HTERT RPE-1 (cell line): Measurements from ENCODE around the gene LSP1.
"Not testable (repeated sequence)": the region's sequence is repeated elsewhere in the genome, so short reads cannot be mapped to it uniquely, and the experiment has no call there.

Experiments
- in situ Hi-C: fragments of 300-500 bp; cut with MboI; formaldehyde crosslinking; loops from 4 replicates; pipeline ENCODE4 v1.14.3; 2020; ENCODE audit warnings: low sequenced_read_pairs

The LSP1 gene

DNA sequence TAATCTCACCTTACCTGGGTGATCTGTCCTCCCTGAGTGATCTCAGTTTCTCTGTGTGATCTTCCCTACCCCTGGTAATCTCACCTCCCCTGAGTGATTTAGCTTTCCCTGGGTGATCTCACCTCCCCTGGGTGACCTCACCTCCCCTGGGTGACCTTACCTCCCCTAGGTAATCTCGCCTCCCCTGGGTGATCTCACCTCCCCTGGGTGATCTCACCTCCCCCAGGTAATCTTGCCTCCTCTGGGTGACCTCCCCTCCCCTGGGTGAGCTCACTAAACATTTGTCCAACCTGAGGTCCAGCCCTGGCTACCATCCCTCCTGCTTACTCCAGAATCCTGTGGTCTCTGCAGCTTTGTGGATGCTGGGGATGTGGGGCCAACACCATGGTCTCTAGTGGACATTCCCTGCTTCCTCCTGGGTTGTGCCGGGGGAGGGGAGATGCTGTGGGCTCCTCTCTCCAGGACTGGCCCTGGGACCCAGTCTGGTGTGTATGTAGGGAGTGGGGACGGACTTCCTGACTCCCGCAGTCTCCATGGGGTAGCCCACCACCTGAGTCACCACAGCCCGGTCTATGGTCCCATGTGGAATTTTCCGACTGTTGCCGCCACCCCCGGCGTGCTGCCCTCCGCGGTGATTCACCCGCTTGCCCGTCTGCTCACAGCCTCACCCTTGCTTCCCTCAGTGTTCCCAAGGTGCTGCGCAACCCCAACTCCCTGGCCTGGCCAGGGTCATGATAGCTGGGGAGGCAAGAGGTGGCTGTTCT, 9.9 kb downstream of the LSP1 start:
- in situ Hi-C loops = no loop called here

DNA sequence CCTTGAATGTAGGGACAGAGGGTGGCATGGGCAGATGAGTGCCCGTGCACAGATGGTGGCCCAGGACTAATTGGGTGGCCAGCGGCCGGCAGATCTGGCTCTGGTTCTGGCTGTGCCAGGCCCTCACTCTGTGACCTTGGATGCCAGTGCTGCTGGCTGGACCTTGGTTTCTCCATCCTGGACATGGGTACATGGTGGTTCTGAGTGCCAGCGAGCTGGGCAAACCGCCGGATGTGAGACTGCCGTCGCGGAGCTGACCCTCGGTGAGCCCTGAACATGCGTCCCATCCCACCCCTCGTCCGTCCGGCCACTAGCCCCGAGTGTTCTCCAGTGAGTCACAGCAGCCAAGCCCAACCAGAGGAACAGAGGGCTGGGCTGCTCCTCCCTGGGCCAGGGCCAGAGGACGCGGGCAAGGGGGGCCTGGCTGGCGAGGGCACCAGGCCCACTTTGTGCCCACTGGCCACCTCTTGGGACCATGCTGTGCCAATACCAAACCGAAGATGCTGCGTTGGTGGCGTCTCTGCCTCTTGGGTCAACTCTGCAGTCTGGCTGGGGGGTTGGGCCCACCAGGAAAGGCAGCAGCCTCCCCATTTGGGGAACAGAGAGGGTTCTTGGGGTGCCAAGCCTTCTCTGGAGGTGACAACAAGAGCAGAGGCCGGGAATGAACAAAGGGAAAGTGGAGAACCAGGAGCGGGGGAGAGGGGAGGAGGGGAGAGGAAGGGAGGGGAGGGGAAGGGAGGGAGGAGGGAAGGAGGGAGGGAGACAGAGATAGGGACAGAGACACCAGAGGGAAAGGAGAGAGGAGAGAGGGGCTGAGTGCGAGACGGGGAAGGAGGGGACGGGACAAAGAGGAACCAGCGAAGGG, 10.7 kb downstream of the LSP1 start:
- in situ Hi-C loops = no loop called here

DNA sequence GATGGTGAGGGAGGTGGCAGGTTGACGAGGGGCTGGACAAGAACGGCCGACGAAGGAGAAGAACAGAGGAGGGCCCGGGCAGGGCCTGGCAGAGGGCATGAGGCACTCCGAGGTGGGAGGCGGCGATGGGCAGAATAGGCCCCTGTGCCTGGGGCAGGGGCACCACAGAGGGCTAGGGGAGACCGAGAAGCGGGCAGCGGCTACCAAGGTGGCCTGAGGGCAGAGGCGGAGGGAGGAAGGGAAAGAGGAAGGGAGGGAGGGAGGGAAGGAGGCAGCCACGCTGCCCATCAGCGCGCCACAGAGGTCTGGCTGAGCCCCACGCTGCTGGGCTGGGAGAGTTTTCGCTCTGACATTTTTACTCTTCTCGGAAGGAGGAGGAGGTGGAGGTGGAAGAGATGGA, 11.3 kb downstream of the LSP1 start:
- in situ Hi-C loops = no loop called here

DNA sequence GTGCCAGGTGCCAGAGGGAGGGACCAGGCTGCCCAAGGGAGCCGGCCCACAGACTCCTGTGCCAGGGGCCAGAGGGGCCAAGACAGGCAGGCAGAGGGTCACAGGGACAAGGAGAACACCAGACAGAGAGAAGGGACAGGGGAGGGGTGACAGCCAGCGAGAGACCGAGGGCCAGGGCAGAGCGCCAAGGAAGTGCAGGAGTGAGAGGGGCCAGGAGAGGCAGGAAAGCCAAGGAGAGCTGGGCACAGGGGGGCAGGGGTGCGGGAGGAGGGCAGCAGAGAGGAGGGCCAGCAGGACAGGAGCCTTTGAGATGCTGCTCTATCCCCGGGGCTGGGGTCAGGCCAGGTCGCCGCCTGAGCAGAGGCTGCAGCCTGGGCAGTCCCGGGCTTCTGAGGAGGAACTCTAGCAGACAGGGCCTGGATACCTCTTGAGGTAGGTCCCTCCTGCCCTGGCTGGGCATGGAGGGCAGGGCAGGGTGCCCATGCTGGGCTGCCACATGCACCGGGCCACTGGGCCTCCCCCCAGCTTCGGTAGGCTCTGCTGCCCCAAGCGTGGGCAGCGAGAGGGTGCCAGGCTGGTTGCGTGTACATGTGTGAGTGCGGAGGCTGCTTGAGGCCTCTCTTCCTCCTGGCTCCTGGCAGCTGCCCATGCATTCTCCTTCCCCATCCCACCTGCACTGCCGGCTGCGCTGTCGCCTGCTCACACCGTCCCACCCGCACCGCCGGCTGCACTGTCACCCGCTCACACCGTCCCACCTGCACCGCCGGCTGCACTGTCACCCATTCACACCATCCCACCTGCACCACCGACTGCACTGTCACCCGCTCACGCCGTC, 12.2 kb downstream of the LSP1 start:
- in situ Hi-C loops = no loop called here

DNA sequence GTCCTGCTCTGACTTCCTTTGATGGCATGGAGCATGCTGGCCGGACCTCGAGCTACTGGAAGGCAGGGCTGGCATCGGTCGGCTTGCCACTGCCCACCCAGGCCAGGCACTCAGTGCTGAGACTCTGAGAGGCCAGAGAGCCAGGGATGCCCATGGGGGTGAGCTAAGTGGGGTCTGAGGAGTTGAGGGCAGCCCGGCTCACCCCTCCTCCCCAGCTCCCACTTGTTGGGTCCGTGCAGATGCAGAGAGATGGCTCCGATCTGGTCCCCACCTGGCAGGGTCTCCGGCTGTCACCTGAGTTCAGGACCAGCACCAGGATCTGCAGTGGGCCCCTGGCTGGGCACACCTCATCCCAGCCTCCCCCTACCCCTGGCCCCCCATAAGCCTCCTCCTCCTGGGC, 13.3 kb downstream of the LSP1 start:
- in situ Hi-C loops = no loop called here

DNA sequence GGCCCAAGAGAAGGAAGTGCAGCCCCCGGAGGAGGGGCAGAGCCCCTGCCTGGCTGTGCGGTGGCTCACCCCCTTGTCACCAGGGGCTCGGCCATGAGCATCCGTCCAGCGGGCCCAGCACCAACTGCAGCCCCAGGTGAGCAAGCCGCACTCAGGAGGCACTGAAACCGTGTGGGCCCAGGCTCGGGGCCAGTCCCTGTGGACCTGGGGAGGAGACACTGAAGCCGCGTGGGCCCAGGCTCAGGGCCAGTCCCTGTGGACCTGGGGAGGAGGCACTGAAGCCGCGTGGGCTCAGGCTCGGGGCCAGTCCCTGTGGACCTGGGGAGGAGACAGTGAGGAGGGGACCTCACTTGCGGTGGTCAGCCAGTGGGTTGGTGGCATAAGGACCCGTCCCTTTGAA, 13.9 kb downstream of the LSP1 start:
- in situ Hi-C loops = no loop called here

DNA sequence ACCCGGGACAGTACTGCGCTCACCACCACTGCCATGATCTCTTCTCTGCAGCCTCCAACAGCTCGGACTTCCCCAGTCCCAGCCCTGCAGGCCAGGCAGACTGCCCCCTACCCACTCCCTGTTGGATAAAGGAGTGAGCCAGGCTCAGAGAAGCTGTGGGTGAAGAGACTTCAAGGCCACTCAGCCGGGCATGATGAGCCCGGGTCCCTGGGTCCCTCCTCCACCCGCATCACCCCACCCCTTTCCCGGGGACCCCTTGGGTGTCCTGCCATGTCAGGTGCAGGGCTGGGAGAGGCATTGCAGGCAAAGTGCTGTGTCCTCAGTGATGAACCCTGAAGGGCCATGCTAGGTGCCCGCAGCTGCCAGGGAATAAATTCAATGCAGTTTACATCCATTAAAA, 14.5 kb downstream of the LSP1 start:
- in situ Hi-C loops = no loop called here

DNA sequence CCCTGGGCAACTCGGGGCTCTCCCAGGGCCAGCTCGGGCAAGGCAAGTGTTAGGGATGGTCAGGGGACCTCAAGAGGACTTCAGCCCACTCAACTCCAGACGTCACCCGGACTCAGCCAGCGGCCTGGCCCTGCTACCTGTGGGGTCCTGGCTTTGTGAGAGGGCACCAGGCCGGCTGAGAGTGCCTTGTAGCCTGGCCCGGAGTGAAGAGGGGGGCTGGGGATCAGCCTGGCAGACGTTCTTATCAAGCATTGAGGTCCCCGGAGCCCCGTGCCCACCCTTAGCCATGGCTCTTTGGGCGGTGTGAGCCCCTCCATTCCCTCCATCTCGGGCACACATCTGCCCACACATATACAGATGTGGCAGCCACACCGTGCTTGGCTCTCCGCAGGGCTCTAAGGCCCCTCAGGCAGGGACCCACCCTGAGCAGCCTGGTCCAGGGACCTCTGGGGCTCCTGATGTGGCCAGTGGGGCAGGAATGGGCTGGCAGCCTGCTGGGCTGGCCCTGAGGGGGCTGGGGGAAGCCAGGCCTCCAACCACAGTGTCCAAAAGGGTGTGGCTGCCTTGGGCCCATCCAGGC, 15.3 kb downstream of the LSP1 start:
- in situ Hi-C loops = no loop called here

DNA sequence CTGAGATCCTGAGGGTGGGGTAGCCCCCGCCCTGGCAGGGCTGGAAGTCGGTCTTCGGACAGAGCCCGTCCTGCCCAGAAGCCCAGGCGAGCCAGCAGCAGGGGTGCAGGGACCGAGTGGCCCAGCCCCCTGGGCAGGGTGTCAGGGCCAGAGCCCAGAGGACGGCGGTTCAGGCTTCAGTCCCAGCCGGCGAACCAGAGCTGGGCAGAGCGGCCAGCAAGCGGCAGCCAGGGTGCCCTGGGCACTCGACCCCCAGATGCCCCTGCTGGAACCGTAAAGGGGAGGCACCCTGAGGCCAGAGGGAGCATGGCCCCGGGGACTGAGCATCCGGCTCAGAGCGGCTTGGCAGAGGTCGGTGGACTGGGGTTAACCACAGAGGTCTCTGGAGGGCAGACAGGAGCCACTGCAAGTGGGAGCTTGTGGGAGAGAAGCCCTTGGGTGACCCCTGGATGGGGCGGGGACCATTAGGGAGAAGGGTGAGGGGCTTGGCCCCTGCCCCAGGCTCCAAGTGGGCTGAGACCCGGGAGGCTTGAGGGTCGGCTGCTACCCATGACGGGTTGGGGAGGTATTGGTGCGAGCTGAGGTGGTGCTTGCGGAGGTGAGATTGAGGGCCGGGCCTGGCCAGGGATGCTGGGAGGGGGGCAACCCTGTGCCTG, 15.9 kb downstream of the LSP1 start:
- in situ Hi-C loops = no loop called here

DNA sequence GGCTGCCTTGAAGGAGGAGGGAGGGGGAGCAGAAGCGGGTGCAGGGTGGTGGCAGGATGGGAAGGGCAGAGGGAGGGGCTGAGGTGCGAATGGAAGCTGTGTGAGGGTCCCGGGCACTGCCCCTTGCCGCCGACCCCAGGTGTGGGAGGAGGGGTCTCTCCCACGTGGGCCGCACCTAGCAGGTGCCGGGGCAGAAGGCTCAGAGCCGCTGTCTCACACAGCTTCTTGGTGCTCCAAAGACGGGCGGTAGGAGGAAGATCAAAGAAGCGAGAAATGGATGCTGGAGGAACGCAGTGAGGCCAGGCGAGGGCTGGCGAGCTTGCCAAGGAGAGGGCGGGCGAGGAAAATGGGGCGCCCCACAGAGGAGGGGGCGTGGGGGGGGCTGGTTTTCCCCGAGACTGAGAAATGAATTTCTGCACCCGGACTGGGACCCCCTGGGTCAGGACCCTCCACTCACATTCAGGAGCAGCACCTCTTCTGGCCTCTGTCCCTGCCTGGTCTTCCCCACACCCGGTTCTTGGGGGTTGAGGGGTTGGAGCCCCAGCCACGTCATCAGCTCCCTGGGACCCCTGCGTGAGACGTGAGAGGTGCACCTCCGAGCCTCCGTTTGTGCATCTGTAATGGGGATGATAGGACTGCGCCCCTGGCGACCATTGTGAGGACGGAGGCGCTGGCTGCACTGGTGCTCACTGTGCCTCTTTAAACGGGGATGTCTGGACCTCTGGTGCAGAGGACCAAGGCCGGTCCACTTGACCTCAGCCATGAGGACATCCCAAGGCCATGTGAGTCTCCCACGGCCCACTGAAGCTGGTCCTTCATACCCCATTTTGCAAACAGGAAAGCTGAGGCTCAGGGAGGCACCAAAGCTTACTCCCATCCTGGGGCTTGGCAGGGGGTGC, 16.8 kb downstream of the LSP1 start:
- in situ Hi-C loops = no loop called here

DNA sequence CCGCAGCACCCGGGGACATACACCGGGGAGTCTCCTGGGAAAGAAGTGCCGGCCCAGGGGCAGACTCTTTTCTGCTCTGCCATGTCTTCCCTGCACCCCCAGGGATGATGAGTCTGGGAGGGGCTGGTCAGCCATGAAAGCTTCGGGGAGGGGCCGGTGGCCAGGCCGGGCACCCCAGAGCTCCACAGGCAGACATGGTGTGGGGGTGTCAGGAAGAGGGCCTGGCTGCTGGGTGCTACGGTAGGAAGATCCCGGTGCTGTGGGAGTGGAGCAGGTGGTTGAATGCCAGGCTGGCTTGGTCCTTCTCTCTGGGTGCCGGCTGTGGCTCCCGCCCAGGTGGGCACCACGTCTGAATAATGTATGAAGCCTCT, 17.4 kb downstream of the LSP1 start:
- in situ Hi-C loops = no loop called here

DNA sequence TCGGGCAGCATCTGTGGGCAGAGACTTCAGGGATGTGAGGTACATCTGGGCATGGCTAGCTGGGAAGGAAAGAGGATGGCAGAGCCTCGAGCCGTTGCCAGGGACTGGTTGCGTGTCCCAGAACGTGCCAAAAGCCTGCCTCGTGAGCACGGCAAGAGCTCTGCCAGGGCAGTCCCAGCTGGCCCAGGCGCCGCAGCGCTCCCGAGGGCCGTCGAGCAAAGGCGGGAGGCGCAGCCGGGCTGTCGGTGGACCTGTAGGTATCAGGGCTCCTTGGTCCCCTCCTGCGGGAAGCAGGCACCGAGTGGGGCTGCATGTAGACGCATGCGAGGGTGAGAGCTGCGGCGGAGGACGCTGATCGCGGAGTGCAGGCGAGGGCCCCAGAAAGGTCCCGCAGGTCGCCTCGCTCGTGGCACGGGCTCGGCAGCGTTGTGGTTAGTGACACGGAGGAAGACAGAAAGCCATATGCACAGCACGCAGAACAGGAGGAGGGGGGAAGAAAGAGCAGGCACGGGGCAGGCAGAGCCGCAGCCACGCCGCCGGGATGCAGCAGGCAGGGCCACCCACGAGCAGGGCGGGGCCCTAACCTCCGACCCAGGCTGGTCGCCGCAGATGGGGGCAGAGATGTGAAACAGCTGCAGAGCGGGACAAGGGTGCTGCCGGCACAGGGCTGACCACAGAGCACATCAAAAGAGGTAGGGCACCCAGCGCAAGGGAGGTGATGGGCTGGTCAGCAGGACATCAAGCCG, 18.0 kb downstream of the LSP1 start:
- in situ Hi-C loops = no loop called here

DNA sequence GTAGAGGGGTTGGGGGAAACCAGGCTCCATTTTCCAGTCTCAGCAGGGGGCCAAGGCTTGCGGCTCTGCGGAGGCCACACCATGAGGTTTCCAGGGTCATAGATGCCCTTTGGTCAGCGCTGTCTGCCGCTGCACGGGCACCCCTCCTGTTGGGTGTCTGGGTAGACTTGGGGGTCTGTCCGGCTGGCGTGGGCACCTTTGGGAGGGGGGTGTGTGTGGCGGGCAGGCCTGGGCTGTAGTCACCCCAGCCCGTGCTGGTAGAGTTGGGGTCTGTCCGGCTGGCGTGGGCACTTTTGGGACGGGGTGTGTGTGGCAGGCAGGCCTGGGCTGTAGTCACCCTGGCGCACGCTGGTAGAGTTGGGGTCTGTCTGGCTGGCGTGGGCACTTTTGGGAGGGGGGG, 18.6 kb downstream of the LSP1 start:
- in situ Hi-C loops = no loop called here

DNA sequence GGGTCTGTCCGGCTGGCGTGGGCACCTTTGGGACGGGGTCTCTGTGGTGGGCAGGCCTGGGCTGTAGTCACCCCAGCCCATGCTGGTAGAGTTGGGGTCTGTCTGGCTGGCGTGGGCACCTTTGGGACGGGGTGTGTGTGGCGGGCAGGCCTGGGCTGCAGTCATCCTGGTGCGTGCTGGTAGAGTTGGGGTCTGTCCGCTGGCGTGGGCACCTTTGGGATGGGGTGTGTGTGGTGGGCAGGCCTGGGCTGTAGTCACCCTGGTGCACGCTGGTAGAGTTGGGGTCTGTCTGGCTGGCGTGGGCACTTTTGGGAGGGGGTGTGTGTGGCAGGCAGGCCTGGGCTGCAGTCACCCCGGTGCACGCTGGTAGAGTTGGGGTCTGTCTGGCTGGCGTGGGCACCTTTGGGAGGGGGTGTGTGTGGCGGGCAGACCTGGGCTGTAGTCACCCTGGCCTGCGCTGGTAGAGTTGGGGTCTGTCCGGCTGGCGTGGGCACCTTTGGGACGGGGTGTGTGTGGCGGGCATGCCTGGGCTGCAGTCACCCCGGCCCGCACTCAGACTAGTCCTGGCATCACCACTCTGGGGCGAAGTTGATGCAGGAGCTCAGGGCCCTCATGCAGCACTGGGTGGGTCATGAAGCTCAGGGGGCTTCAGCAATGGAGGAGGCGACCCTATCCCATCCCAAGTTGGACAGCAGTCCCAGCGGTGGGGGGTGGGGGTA, 19.5 kb downstream of the LSP1 start:
- in situ Hi-C loops = no loop called here

DNA sequence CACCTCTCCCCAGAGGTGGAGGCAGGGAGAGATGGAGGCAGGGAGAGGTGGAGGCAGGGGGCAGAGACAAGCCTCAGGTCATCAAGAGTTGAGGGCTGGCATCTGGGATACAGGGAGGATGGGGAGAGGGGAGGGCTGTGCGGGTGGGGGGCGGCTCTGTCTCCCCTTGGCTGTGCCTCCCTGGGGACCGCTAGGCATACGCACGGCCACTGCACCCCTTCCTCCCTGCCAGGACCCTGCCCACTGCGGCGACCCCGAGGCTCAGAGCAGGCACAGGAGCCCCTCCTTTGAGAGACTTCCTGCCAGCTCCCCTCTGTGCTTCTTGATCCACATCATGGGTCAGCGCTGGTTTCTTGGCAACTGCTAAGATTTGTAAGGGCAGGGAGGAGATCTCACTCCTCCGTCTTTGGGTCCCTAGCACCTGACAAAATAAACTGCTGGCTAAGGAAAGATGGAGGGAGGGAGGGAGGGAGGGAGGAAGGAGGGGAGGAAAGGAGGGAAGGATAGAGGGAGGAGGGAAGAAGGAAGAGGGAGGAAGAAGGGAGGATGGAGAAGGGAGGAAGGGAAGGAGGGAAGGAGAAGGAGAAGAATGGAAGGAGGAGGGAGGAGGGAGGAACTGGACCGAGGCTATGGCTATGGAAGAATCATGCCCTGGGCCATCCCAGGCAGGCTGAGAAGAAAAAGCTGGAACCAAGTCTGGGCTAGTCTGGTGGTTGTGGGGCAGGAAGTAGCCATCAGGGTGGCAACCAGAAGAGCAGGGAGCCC, 20.3 kb downstream of the LSP1 start:
- in situ Hi-C loops = no loop called here

DNA sequence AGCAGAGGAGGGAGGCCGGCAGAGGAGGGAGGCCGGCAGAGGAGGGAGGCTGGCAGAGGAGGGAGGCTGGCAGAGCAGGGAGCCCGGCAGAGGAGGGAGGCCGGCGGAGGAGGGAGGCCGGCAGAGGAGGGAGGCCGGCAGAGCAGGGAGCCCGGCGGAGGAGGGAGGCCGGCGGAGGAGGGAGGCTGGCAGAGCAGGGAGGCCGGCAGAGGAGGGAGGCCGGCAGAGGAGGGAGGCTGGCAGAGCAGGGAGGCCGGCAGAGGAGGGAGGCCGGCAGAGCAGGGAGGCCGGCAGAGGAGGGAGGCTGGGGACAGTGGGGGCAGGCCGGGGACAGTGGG, 20.9 kb downstream of the LSP1 start:
- in situ Hi-C loops = not testable (repeated sequence)

DNA sequence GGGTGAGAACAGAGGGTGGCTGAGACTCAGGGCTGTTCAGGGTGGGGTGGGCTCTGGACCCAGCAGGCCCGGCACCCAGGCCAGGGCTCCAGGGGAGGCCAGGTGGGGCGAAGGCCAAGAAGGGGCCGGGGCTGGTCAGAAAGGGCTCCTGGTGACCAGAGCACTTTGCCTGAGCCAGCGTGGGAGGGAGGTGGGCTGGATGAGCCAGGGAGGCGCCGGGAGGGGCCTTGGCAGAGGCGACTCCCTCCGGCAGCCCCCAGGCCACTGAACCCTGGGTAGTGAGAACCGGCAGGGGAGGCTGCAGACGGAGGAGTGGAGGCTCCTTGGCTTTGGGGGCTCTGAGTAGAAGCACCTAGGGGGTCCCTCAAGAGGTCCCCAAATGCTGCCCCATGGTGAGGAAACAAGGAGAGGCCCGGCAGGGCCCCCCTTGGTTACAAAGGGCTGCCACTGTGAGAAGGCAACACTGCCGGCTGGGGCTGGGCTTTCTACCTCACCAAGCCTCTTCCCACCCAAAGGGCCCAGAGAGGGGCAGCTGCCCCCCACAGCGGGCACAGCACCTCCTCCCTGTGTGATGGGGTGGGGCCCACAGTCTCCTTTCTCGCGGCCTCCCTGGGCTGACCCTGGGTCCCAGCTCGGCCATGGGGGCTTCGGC, 21.7 kb downstream of the LSP1 start:
- in situ Hi-C loops = not testable (repeated sequence)
